HG02943 (cell line): ENCODE data around the gene TNFRSF12A.

ENCODE experiments used
- ATAC-seq: cut with Tn5 transposase; IDR thresholded peaks from one replicate; pipeline ENCODE4 v1.9.1; 2021; ENCODE audit warnings: mild to moderate bottlenecking, low read depth, moderate library complexity; ENCODE audit not compliant: unreplicated experiment

TNFRSF12A gene

DNA sequence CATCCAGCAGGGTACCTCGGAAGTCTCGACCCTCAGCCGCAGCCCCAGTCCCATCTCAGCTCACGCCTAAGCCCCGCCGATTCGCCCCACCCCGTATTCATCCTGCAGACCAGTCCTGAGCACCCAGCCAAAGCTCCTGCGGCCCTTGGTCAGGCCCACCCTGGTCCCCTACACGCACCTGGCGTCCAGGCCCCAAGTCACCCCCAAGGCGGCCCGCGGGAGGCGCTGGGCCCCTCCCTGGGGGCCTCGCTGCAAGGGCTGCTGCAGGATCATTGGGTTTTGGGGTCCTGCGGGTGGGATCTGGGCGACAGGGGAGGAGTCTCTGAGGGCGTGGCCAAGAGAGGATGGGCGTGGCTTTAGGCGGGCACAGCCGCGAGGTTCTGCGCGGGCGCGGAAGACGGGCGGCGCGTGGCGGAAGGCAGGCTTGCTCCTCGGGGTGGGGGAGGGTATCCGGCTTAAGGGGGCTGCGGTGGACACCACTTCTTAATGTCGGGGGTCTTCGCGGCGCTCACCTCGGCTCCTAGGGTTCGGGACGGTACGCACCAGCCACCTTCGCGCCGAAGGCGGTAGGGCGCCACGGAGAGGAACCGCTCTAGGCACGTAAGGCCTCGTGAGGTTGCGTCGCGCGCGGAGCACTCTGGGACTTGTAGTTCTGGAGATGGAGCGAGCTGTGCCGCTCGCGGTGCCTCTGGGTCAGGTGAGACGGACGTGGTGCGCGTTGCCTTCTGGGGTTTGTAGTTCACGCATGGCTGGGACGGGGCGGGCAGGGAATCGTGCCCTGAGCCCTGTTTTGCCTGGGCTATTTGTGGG lies 3.7 kb downstream of the TNFRSF12A start, which contains the start of the genes HCFC1R1 and THOC6:
TSS of gene HCFC1R1 (minus strand) at position 274 of the 810 bp plus-strand sequence. CDS start at position 273, 1 bp downstream.
TSS of gene THOC6 (plus strand) at position 367 of the 810 bp plus-strand sequence. CDS start at position 659, 292 bp downstream.
- ATAC-seq = peak; percentile 70

- ATAC-seq = no peak
Measured at GRCh38 chr16:3025032-3026002, 5.1 kb downstream of the TNFRSF12A start.

- ATAC-seq = no peak
Measured at GRCh38 chr16:3026003-3026378, 5.8 kb downstream of the TNFRSF12A start.

DNA sequence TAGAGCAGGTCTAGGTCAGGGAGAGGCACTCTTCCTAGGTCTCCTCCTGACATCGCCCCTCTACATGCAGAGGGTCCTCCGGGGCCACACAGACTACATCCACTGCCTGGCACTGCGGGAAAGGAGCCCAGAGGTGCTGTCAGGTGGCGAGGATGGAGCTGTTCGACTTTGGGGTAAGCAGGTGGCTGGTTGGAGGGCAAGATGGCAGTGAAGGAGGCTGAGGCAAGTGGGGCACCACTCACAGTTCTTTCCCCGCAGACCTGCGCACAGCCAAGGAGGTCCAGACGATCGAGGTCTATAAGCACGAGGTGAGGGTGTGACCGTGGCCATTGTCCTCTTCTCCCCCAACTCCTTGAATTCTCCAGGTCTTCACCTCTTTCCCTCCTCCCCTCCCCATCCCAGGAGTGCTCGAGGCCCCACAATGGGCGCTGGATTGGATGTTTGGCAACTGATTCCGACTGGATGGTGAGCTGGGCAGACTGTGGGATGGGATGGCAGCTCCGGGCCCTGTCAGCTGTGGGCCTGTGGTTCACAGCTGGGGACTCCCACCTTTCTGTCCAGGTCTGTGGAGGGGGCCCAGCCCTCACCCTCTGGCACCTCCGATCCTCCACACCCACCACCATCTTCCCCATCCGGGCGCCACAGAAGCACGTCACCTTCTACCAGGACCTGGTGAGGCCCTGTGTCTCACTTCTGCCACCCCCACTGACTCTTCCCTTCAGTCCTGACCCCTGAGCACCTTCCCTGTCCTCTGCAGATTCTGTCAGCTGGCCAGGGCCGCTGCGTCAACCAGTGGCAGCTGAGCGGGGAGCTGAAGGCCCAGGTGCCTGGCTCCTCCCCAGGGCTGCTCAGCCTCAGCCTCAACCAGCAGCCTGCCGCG lies 6.7 kb downstream of the TNFRSF12A start:
- ATAC-seq = no peak

DNA sequence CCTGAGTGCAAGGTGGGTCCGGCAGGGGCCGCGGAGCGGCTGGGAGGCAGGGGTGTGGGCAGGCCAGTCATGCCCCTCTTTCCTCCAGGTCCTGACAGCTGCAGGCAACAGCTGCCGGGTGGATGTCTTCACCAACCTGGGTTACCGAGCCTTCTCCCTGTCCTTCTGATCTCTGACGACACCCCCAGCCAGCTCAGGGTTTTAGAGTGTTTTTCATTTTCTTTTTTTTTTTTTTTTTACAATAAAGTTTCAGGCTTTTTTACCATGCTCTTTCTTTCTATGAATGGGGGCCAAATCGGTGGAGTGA lies 7.3 kb downstream of the TNFRSF12A start:
- ATAC-seq = no peak

DNA sequence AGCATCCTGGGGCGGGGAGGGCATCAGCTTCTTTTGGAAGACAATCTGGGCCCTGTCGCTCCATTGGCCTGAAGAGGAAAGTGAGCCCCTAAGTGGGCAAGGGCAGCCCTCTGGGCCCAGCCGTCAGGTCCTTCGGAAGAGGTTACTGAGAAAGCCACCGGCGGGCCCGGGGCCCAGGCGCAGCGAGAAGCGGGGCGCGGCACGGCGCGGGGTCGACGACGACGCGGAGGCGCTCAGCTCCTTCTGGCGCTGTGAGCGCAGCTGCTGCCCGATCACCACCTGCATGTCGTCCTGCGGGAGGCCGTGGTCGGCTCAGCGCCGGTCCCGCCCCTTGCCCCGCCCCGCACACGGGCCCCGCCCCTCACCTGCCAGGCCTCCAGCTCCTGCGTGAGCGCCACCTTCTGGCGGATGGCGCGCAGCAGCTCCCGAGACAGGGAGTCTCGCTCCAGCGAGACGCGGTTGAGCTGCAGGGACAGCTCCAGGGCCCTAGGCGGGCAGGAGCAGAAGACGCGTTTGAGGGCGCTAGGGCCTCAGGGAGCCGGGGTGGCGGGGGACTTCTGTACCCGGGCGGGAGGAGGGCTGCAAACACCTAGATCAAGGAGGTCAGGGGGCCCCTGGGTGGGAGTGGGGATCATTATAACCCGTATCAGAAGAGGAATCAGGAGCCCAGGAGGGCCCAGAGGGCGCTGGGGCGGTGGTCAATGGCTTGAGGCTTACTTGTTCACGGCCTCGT lies 8.0 kb downstream of the TNFRSF12A start:
- ATAC-seq = no peak

DNA sequence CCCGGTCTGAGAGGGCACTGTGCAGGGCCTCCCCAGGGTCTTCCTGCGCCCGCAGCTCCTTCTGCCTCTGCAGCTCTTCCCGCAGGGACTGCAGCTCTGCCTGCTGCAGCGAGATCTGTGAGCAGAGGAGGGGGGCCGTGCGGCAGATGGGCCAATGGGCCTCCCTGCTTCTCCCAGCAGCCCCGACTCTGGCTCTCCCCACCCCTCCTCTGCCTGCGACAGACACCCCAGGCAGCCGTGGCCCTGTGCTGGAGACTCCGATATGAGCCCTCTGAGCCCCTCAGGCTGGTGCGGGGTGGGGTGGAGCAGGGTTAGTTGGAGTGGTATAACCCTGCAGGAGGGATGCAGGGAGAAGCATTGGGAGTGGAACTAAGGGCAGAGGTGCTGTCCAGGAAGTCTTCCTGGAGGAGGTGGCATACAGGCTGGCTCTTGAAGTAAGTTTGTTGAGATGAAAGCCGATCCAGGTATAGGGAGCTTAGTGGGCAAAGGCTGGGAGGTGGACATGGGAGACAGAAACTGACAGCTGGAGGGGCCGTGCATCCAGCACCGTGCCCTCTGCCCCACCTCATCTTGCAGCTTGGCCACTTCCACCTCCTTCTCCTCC lies 8.7 kb downstream of the TNFRSF12A start:
- no peak for ATAC-seq

- ATAC-seq = no peak
Measured at GRCh38 chr16:3029491-3030221, 9.5 kb downstream of the TNFRSF12A start.

- ATAC-seq = no peak
Measured at GRCh38 chr16:3030222-3031212, 10.3 kb downstream of the TNFRSF12A start.

GRCh38 chr16:3032624-3033023 lies 12.5 kb downstream of the TNFRSF12A start:
- no peak for ATAC-seq

DNA sequence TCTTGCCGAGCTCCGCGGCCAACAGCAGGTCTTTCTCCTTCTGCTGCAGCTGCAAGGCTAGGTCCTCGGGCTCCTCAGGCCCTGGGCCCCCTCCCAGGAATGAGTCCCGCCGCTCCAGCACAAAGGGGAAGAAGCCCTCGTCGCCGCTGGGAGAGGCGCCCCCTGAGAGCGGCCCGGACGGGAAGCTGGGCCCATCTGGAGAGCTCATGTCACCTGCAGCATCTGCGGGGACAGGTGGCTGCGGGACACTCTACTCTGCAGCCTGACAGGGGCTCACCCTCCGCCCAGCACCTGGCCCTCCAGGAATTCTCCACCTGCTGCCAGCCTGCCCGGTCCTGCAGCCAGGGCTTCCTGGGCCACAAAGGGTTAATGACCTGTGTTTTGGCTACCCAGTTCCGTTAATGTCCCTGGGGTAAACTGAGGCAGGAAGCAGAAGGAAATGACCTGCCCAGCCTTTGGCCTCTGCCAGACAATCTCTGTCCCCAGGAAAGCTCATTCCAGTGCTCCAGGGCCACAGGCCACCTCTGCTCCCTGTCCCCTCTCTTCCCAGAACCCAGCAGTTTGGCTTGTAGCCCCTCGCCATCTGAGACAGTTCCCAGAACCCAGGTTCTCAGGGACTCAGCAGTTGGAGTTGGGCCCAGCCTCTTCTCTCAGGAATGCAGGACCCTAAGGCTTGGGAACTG lies 15.3 kb downstream of the TNFRSF12A start:
- no peak for ATAC-seq

- no peak for ATAC-seq
Measured at GRCh38 chr16:3035972-3036725, 16.0 kb downstream of the TNFRSF12A start.

- no peak for ATAC-seq
Measured at GRCh38 chr16:3036726-3037315, 16.7 kb downstream of the TNFRSF12A start, which contains the start of gene BICDL2. TSS of gene BICDL2 (minus strand) at chr16:3036944. CDS start at chr16:3035496, 1,448 bp downstream.

DNA sequence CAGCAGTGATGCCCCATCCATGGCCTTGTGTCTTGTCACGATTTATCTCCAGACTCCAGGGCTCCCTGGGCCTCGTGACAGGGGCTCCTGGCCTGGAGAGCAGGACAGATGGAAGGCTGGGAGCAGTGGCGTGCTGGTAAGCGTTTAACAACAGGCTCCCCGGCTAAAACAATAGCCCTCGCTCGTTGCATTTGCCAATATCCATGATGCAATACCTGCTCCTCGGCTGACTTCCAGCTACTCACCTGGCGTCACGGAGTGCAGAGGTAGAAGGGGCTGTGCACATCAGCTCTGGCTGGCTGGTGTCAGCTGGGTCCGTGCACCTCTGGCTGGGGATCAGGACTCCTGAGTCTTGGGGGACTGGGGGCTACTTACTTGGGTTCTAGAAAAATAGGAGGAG lies 18.1 kb downstream of the TNFRSF12A start:
- no peak for ATAC-seq

GRCh38 chr16:3038896-3039295 lies 18.7 kb downstream of the TNFRSF12A start:
- ATAC-seq = no peak

- no peak for ATAC-seq
Measured at GRCh38 chr16:3042376-3042775, 22.2 kb downstream of the TNFRSF12A start.
